Measurements from ENCODE around the gene ATRN. TPM values are rescaled to one million over a fixed set of nuclear protein-coding genes. Genes with fewer than 3 reads are reported as not detected.
"Not testable (repeated sequence)": the region's sequence is repeated elsewhere in the genome, so short reads cannot be mapped to it uniquely, and the experiment has no call there.

Gene ATRN
- total RNA-seq, 2 experiments from 2014 or later, result 6.8 to 7.6 TPM

GRCh38 chr20:3576363-3576762 is 105.5 kb downstream of the ATRN start:
- H3K9me3 Mint-ChIP-seq (ENCODE audit: low read depth), result no peaks in the 10 kb centered on the region
- H3K27ac Mint-ChIP-seq, result no peak overlapping the region
- H3K4me3 Mint-ChIP-seq, result no peak overlapping the region
- ATAC-seq, result no peak
- DNase-seq, result no peak
- H3K27me3 Mint-ChIP-seq, result no peaks in the 10 kb centered on the region
- ChIA-PET POLR2A (no interaction called here), CTCF (interaction anchor here (1.2 kb wide), 1 partner anchor 9 kb away, joined by 4 read pairs; no protein-coding TSS in a partner anchor)
- peaks cover 22% of the 10 kb centered on the region for H3K36me3 Mint-ChIP-seq (ENCODE audit: low read depth)
- intact Hi-C loops (cut with DNase I, micrococcal nuclease), result no loop called here
- peaks cover 3% of the 10 kb centered on the region for H3K4me1 Mint-ChIP-seq

DNA sequence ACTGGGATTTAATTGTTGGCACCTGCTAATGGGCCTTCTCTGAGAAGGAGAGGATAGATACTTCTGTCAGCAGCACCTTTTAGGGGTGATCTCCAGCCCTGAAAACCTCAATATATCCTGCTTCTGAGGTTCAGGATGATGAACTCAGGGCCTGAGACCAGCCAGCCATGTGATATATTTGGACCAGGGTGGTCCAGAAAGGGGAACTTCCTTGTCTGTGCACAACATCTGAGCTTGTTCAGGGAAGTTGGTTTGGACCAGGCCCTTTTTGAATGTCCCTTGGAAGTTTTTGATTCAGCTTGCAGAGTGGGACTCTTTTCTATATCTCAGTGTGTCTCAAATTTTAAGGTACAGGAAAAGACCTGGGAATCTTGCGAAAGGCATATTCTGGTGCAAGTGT is 106.5 kb downstream of the ATRN start:
- CTCF ChIA-PET, result no interaction called here
- intact Hi-C loops (cut with DNase I, micrococcal nuclease), result no loop called here
- Mint-ChIP-seq H3K4me3 (no peak overlapping the region), H3K4me1 (no peaks in the 10 kb centered on the region), H3K9me3 (ENCODE audit: low read depth) (no peaks in the 10 kb centered on the region), H3K36me3 (ENCODE audit: low read depth) (peaks cover 24% of the 10 kb centered on the region), H3K27ac (no peak overlapping the region), H3K27me3 (no peaks in the 10 kb centered on the region)
- DNase-seq (no peak), ATAC-seq (no peak)
- POLR2A ChIA-PET, result no interaction called here

GRCh38 chr20:3580412-3580811 is 109.6 kb downstream of the ATRN start:
- Mint-ChIP-seq H3K4me3 (no peak overlapping the region), H3K9me3 (ENCODE audit: low read depth) (no peaks in the 10 kb centered on the region), H3K27me3 (no peaks in the 10 kb centered on the region), H3K4me1 (no peaks in the 10 kb centered on the region), H3K27ac (no peak overlapping the region), H3K36me3 (ENCODE audit: low read depth) (peaks cover 45% of the 10 kb centered on the region)
- intact Hi-C loops (cut with DNase I, micrococcal nuclease), result no loop called here
- no peak for DNase-seq
- POLR2A ChIA-PET, result no interaction called here
- no peak for ATAC-seq
- CTCF ChIA-PET, result no interaction called here

GRCh38 chr20:3583765-3584164 is 112.9 kb downstream of the ATRN start:
- ChIA-PET POLR2A (no interaction called here), CTCF (no interaction called here)
- Mint-ChIP-seq H3K4me1 (no peaks in the 10 kb centered on the region), H3K4me3 (no peak overlapping the region), H3K27ac (no peak overlapping the region), H3K27me3 (no peaks in the 10 kb centered on the region), H3K9me3 (ENCODE audit: low read depth) (no peaks in the 10 kb centered on the region), H3K36me3 (ENCODE audit: low read depth) (peaks cover 48% of the 10 kb centered on the region)
- ATAC-seq, result no peak
- no peak for DNase-seq
- intact Hi-C loops (cut with DNase I, micrococcal nuclease), result no loop called here

- CTCF ChIA-PET, result no interaction called here
- intact Hi-C loops (cut with DNase I, micrococcal nuclease), result no loop called here
- Mint-ChIP-seq H3K27ac (no peak overlapping the region), H3K9me3 (ENCODE audit: low read depth) (no peaks in the 10 kb centered on the region), H3K27me3 (no peaks in the 10 kb centered on the region), H3K4me1 (no peaks in the 10 kb centered on the region), H3K4me3 (no peak overlapping the region), H3K36me3 (ENCODE audit: low read depth) (peaks cover 52% of the 10 kb centered on the region)
- POLR2A ChIA-PET, result no interaction called here
- DNase-seq, result no peak
- ATAC-seq, result no peak
These were observed 115.3 kb downstream of the ATRN start for GRCh38 chr20:3586093-3586492.

DNA sequence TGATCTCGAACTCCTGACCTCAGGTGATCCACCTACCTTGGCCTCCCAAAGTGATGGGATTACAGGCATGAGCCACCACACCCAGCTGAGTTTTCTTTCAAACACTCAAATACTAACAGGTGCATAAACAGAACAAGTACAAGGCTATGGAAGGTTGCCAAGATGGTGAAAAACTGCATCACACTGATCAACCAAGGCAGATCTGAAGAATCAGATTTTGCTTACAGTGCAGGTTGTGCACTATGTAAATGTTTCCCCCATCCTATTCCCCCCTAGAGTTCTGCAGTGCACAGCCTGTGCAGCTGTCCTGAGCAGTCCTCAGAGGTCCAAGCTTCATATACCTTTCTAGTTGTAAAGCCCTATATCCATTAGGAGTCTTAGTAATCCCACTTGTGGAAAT is 119.3 kb downstream of the ATRN start:
- Mint-ChIP-seq H3K27me3 (no peaks in the 10 kb centered on the region), H3K4me3 (no peak overlapping the region), H3K36me3 (ENCODE audit: low read depth) (peaks cover 50% of the 10 kb centered on the region), H3K4me1 (no peaks in the 10 kb centered on the region), H3K9me3 (ENCODE audit: low read depth) (no peaks in the 10 kb centered on the region), H3K27ac (no peak overlapping the region)
- CTCF ChIA-PET, result interaction anchor here (1.2 kb wide), 1 partner anchor 15 kb away, joined by 3 read pairs; no protein-coding TSS in a partner anchor
- DNase-seq (no peak), ATAC-seq (no peak)
- POLR2A ChIA-PET, result no interaction called here
- intact Hi-C loops (cut with DNase I, micrococcal nuclease), result no loop called here

DNA sequence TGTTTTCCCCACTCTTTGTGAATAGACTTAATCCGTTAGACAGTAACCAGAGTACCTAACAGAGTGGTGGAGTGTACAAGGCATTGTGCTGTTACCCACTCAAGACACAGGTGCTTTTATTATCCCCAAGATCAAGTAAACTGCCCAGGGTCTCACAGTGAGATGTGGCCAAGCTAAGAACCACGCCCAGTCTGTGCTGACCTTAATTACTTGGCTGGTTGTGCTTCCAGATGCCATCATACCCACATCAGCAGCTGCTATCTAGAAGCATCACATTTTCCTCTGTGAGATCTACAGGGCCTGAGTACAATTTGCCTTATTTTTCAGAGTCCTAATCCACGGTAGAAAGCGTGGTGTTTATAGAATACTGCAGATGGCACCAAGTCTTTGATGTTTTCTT is 122.1 kb downstream of the ATRN start:
- Mint-ChIP-seq H3K4me1 (no peaks in the 10 kb centered on the region), H3K9me3 (ENCODE audit: low read depth) (no peaks in the 10 kb centered on the region), H3K27ac (no peak overlapping the region), H3K27me3 (no peaks in the 10 kb centered on the region), H3K36me3 (ENCODE audit: low read depth) (peaks cover 47% of the 10 kb centered on the region), H3K4me3 (no peak overlapping the region)
- ChIA-PET POLR2A (interaction anchor here (0.6 kb wide), 1 partner anchor 116 kb away, joined by 6 read pairs; no protein-coding TSS in a partner anchor), CTCF (no interaction called here)
- intact Hi-C loops (cut with DNase I, micrococcal nuclease), result no loop called here
- ATAC-seq, result no peak
- DNase-seq, result no peak

- peak overlapping the region; percentile 63 for H3K27ac Mint-ChIP-seq
- ATAC-seq (no peak), DNase-seq (no peak)
- no peaks in the 10 kb centered on the region for H3K27me3 Mint-ChIP-seq
- H3K4me3 Mint-ChIP-seq, result no peak overlapping the region
- POLR2A ChIA-PET, result no interaction called here
- no peaks in the 10 kb centered on the region for H3K4me1 Mint-ChIP-seq
- CTCF ChIA-PET, result no interaction called here
- intact Hi-C loops (cut with DNase I, micrococcal nuclease), result no loop called here
- H3K9me3 Mint-ChIP-seq (ENCODE audit: low read depth), result no peaks in the 10 kb centered on the region
- peaks cover 46% of the 10 kb centered on the region for H3K36me3 Mint-ChIP-seq (ENCODE audit: low read depth)
These were observed 124.7 kb downstream of the ATRN start for GRCh38 chr20:3595541-3595940.

- Mint-ChIP-seq H3K27me3 (no peaks in the 10 kb centered on the region), H3K4me3 (no peak overlapping the region), H3K27ac (no peak overlapping the region), H3K9me3 (ENCODE audit: low read depth) (no peaks in the 10 kb centered on the region), H3K36me3 (ENCODE audit: low read depth) (peaks cover 19% of the 10 kb centered on the region), H3K4me1 (peaks cover 5% of the 10 kb centered on the region)
- intact Hi-C loops (cut with DNase I, micrococcal nuclease), result no loop called here
- no peak for ATAC-seq
- ChIA-PET CTCF (no interaction called here), POLR2A (no interaction called here)
- no peak for DNase-seq
These were observed 132.3 kb downstream of the ATRN start for GRCh38 chr20:3603108-3603507.

DNA sequence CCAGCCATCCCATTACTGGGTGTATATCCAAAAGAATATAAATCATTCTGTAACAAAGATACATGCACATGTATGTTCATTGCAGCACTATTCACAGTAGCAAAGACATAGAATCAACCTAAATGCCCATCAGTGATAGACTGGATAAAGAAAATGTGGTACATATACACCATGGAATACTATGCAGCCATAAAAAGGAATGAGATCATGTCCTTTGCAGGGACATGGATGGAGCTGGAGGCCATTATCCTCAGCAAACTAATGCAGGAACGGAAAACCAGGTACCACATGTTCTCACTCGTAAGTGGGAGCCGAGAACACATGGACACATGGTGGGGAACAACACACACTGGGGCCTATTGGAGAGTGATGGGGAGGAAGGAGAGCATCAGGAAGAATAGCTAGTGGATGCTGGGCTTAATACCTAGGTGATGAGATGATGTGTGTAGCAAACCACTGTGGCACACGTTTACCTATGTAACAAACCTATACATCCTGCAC is 134.6 kb downstream of the ATRN start:
- H3K27me3 Mint-ChIP-seq; DNase-seq; H3K27ac Mint-ChIP-seq; ATAC-seq; H3K9me3 Mint-ChIP-seq (ENCODE audit: low read depth); H3K4me3 Mint-ChIP-seq; CTCF ChIA-PET; intact Hi-C loops (cut with DNase I, micrococcal nuclease); H3K4me1 Mint-ChIP-seq; POLR2A ChIA-PET: not testable (repeated sequence)
- peaks cover 19% of the 10 kb centered on the region for H3K36me3 Mint-ChIP-seq (ENCODE audit: low read depth)

GRCh38 chr20:3606021-3606420 is 135.2 kb downstream of the ATRN start:
- ATAC-seq, result no peak
- Mint-ChIP-seq H3K9me3 (ENCODE audit: low read depth) (no peaks in the 10 kb centered on the region), H3K4me1 (peaks cover 5% of the 10 kb centered on the region), H3K36me3 (ENCODE audit: low read depth) (peaks cover 17% of the 10 kb centered on the region), H3K4me3 (no peak overlapping the region), H3K27me3 (no peaks in the 10 kb centered on the region), H3K27ac (no peak overlapping the region)
- ChIA-PET POLR2A (no interaction called here), CTCF (no interaction called here)
- intact Hi-C loops (cut with DNase I, micrococcal nuclease), result no loop called here
- no peak for DNase-seq

GRCh38 chr20:3611901-3612300 is 141.1 kb downstream of the ATRN start:
- no peaks in the 10 kb centered on the region for H3K36me3 Mint-ChIP-seq (ENCODE audit: low read depth)
- H3K4me1 Mint-ChIP-seq, result no peaks in the 10 kb centered on the region
- intact Hi-C loops (cut with DNase I, micrococcal nuclease), result no loop called here
- ATAC-seq, result no peak
- ChIA-PET CTCF (interaction anchor here (1.2 kb wide), 1 partner anchor 12 kb away, joined by 3 read pairs; no protein-coding TSS in a partner anchor), POLR2A (no interaction called here)
- no peak for DNase-seq
- no peak overlapping the region for H3K27ac Mint-ChIP-seq
- no peaks in the 10 kb centered on the region for H3K9me3 Mint-ChIP-seq (ENCODE audit: low read depth)
- H3K4me3 Mint-ChIP-seq, result no peak overlapping the region
- H3K27me3 Mint-ChIP-seq, result no peaks in the 10 kb centered on the region

All from activated CD4-positive, alpha-beta T cell treated with anti-CD3 and anti-CD28 coated beads for 36 hours (primary cell).